Measurements from ENCODE around the gene ZNF280B. TPM values are rescaled to one million over a fixed set of nuclear protein-coding genes. Genes with fewer than 3 reads are reported as not detected.

Gene ZNF280B
- total and polyA plus RNA-seq, 10 of the 15 experiments (the other 5 are each of a cell fraction or from before 2014, with no cell fraction given) = 0.28 to 2.2 (median 1.1) TPM

DNA sequence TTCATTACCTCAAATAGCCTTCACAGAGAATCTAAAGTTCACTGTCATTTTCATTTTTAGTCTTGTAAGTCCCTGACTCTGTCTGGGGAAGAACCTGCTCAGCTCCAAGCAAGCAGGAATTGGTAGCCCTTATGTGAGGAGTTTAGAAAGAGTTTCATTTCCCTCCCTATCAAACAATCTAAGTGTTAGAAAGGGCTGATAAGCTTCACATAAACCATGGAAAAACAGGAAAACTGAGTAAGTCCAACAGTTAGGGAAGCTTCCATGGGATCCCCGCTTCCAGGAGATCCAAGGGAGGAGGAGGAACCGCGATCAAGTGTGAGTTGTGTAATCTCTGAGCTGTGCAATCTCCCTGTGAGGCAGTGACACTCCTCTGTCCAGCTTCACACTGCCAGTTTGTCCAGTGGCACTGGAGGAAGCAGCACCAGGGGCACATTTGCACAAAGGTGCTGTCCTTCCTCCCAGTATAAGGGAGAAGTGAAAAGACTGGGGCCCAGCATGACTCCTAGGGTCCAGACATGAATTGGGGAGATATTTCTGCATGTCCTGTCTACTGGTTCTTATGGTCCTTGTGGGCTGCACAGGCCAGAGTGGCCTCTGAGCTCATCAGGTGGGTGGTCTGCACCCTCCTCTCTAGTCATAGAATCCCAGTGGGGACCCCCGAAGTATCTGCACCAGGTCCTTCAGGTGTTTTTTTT, 46.2 kb upstream of the ZNF280B start (continued):
- TF ChIP-seq, protein P1, sequence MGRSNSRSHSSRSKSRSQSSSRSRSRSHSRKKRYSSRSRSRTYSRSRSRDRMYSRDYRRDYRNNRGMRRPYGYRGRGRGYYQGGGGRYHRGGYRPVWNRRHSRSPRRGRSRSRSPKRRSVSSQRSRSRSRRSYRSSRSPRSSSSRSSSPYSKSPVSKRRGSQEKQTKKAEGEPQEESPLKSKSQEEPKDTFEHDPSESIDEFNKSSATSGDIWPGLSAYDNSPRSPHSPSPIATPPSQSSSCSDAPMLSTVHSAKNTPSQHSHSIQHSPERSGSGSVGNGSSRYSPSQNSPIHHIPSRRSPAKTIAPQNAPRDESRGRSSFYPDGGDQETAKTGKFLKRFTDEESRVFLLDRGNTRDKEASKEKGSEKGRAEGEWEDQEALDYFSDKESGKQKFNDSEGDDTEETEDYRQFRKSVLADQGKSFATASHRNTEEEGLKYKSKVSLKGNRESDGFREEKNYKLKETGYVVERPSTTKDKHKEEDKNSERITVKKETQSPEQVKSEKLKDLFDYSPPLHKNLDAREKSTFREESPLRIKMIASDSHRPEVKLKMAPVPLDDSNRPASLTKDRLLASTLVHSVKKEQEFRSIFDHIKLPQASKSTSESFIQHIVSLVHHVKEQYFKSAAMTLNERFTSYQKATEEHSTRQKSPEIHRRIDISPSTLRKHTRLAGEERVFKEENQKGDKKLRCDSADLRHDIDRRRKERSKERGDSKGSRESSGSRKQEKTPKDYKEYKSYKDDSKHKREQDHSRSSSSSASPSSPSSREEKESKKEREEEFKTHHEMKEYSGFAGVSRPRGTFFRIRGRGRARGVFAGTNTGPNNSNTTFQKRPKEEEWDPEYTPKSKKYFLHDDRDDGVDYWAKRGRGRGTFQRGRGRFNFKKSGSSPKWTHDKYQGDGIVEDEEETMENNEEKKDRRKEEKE (IDR thresholded peaks at IDR 0.05) = no peak
- TF ChIP-seq POLR2AphosphoS2 (IDR thresholded peaks at IDR 0.05; ENCODE audit: low read depth, low read length) (no peak), FOXK2 (IDR thresholded peaks at IDR 0.05) (no peak)
- TF ChIP-seq, protein P2, sequence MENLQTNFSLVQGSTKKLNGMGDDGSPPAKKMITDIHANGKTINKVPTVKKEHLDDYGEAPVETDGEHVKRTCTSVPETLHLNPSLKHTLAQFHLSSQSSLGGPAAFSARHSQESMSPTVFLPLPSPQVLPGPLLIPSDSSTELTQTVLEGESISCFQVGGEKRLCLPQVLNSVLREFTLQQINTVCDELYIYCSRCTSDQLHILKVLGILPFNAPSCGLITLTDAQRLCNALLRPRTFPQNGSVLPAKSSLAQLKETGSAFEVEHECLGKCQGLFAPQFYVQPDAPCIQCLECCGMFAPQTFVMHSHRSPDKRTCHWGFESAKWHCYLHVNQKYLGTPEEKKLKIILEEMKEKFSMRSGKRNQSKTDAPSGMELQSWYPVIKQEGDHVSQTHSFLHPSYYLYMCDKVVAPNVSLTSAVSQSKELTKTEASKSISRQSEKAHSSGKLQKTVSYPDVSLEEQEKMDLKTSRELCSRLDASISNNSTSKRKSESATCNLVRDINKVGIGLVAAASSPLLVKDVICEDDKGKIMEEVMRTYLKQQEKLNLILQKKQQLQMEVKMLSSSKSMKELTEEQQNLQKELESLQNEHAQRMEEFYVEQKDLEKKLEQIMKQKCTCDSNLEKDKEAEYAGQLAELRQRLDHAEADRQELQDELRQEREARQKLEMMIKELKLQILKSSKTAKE (IDR thresholded peaks at IDR 0.05; ENCODE audit: low read depth, poor library complexity, severe bottlenecking) = no peak

Measured in GM12878 (cell line).